HT-29 (cell line): ENCODE measurements around the gene LIAS. TPM values are rescaled to one million over a fixed set of nuclear protein-coding genes. Genes with fewer than 3 reads are reported as not detected.
"Not testable (repeated sequence)": the region's sequence is repeated elsewhere in the genome, so short reads cannot be mapped to it uniquely, and the experiment has no call there.

ENCODE experiments used
- DNase-seq: peaks from one replicate; pipeline ENCODE4 v3.0.0-alpha.2; 2015; ENCODE audit warnings: low spot score
- total RNA-seq: library from RNA; depleted of rRNA; stranded (reverse); fragments of >200 nt; shearing (Covaris generic); gene quantifications from 2 replicates; pipeline ENCODE4 v1.2.3, GENCODE V29; 2014

Gene LIAS
- total RNA-seq, 1 experiment from 2014 or later, result 5.5 TPM

GRCh38 chr4:39452860-39453587, 5.8 kb upstream of the LIAS start:
- DNase-seq, result no peak

- no peak for DNase-seq
These were observed 5.1 kb upstream of the LIAS start for GRCh38 chr4:39453738-39454137.

GRCh38 chr4:39455486-39455885, 3.4 kb upstream of the LIAS start:
- DNase-seq, result no peak

GRCh38 chr4:39456946-39457763, 1.7 kb upstream of the LIAS start:
- no peak for DNase-seq

GRCh38 chr4:39458161-39458504, 723 bp upstream of the LIAS start:
- DNase-seq, result not testable (repeated sequence)

GRCh38 chr4:39464886-39465501, 6.1 kb downstream of the LIAS start:
- peak; percentile 43 for DNase-seq

- peak; percentile 46 for DNase-seq
These were observed 7.9 kb downstream of the LIAS start for GRCh38 chr4:39466747-39467146.

- DNase-seq, result no peak
These were observed 8.6 kb downstream of the LIAS start for GRCh38 chr4:39467464-39467863.

GRCh38 chr4:39469429-39470077, 10.7 kb downstream of the LIAS start:
- DNase-seq, result peak; percentile 84

GRCh38 chr4:39470402-39470801, 11.5 kb downstream of the LIAS start:
- DNase-seq, result no peak

GRCh38 chr4:39472396-39472795, 13.5 kb downstream of the LIAS start:
- DNase-seq, result no peak

GRCh38 chr4:39476187-39476895, 17.5 kb downstream of the LIAS start:
- no peak for DNase-seq

- DNase-seq, result no peak
These were observed 21.4 kb downstream of the LIAS start for GRCh38 chr4:39480251-39480650.

- no peak for DNase-seq
These were observed 22.2 kb downstream of the LIAS start for GRCh38 chr4:39480902-39481695.

- DNase-seq, result no peak
These were observed 25.9 kb downstream of the LIAS start for GRCh38 chr4:39484582-39485272.

GRCh38 chr4:39486221-39486804, 27.5 kb downstream of the LIAS start:
- no peak for DNase-seq

- DNase-seq, result no peak
These were observed 31.5 kb downstream of the LIAS start for GRCh38 chr4:39490322-39490721.

GRCh38 chr4:39494354-39494753, 35.5 kb downstream of the LIAS start:
- no peak for DNase-seq

- DNase-seq, result peak; percentile 18
These were observed 36.8 kb downstream of the LIAS start for GRCh38 chr4:39495446-39496213.
